ENCODE results near the gene TAB3. TPM values are rescaled to one million over a fixed set of nuclear protein-coding genes. Genes with fewer than 3 reads are reported as not detected.

Gene TAB3
- total and polyA plus RNA-seq, 9 of the 15 experiments (the other 6 are each of a cell fraction or from before 2014, with no cell fraction given): 2.4 to 31.1 (median 15.5) TPM

DNA sequence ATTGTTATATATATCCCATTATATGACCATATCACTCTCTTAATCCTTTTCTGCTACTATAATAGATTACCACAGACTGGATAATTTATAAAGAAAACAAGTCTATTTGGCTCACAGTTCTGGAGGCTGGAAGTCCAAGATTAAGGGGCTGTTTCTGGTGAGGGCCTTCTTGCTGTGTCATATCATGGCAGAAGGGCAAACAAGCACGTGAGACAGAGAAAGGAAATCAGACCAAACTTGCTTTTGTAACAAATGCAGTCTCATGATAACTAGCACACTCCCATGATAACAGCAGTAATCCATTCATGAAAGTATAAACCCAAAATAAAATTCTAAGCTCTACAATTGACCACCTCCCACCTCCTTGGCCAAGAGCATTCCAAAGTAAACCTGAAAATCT, 16.3 kb upstream of the TAB3 start (continued):
- TF ChIP-seq PBX2 (CRISPR knock-in tag; IDR thresholded peaks at IDR 0.05; ENCODE audit: low read depth) (no peak), PBX2 (tag; conservative IDR thresholded peaks at IDR 0.05; ENCODE audit: low read depth) (no peak), RHOXF2B (CRISPR knock-in tag; conservative IDR thresholded peaks at IDR 0.05) (no peak), TAF7 (tag; IDR thresholded peaks at IDR 0.05) (no peak), HNRNPH1 (optimal IDR thresholded peaks at IDR 0.05; ENCODE audit: low read depth, low read length) (no peak)

GRCh38 chrX:30904632-30905031, 15.6 kb upstream of the TAB3 start:
- Histone ChIP-seq H3K79me2 (ENCODE audit: control insufficient read depth, insufficient read depth, low read length) (no peaks in the 10 kb centered on the region), H3K4me1 (replicated peaks in 1 of 2; ENCODE audit: control insufficient read depth in 2 of 2, insufficient read depth in 2 of 2, low read length in 2 of 2) (peaks cover 0 to 32% of the 10 kb centered on the region in 2 experiments; a peak in 3 of 5 replicates), H3K27me3 (ENCODE audit: control insufficient read depth in 2 of 2, insufficient read depth in 2 of 2, low read length in 2 of 2) (no peaks in the 10 kb centered on the region), H3K9me1 (ENCODE audit: control insufficient read depth, insufficient read depth, low read length) (no peaks in the 10 kb centered on the region), H3K9ac (ENCODE audit: insufficient read depth in 1 of 2, low read depth in 2 of 2, low read length in 2 of 2) (no peak overlapping the region), H3K27ac (ENCODE audit: extremely low read depth, low read depth, low read length) (no peak overlapping the region), H3K4me3 (no peak overlapping the region), H4K20me1 (replicated peaks; ENCODE audit: control insufficient read depth, insufficient read depth, low read length) (no peaks in the 10 kb centered on the region), H3K36me3 (ENCODE audit: control insufficient read depth, insufficient read depth, low read length) (no peaks in the 10 kb centered on the region), H3K9me3 (replicated peaks; ENCODE audit: control insufficient read depth, insufficient read depth, low read depth, low read length) (no peaks in the 10 kb centered on the region), H2AFZ (ENCODE audit: low read depth, low read length) (no peak overlapping the region), H3K4me2 (ENCODE audit: insufficient read depth, low read length) (no peak overlapping the region)
- POLR2A ChIA-PET: no interaction called here
- BruUV-seq (replicated peaks): no TSS peak
- ATAC-seq (no peak), DNase-seq (ENCODE audit: extremely low read depth in 1 of 4, low spot score in 3 of 4) (no peak), FAIRE-seq (no peak)
- in situ Hi-C loops (cut with MboI) (no loop called here), intact Hi-C loops (cut with micrococcal nuclease) (no loop called here)
- 41% methylated on average over 3 of the region's 3 CpGs for WGBS (ENCODE audit: insufficient coverage, low coverage, missing lambda C conversion rate)
- no peak for TF ChIP-seq POLR2AphosphoS5 (IDR thresholded peaks at IDR 0.05; ENCODE audit: control insufficient read depth, insufficient read depth, low read depth, low read length)
- no peak for TF ChIP-seq ARID4B (CRISPR knock-in tag; IDR thresholded peaks at IDR 0.05)
- TF ChIP-seq CHD2 (IDR thresholded peaks at IDR 0.05; ENCODE audit: low read depth, low read length): no peak
- no peak for TF ChIP-seq PRMT5 (CRISPR knock-in tag; IDR thresholded peaks at IDR 0.05)
- TF ChIP-seq HDGF (IDR thresholded peaks at IDR 0.05): no peak
- TF ChIP-seq, protein P1, sequence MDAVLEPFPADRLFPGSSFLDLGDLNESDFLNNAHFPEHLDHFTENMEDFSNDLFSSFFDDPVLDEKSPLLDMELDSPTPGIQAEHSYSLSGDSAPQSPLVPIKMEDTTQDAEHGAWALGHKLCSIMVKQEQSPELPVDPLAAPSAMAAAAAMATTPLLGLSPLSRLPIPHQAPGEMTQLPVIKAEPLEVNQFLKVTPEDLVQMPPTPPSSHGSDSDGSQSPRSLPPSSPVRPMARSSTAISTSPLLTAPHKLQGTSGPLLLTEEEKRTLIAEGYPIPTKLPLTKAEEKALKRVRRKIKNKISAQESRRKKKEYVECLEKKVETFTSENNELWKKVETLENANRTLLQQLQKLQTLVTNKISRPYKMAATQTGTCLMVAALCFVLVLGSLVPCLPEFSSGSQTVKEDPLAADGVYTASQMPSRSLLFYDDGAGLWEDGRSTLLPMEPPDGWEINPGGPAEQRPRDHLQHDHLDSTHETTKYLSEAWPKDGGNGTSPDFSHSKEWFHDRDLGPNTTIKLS (IDR thresholded peaks at IDR 0.05; ENCODE audit: borderline replicate concordance, low read depth): no peak
- CTCF ChIA-PET (ENCODE audit: low intra/inter-chr PET ratio): no interaction called here
